NCI-H345 treated with DMSO at 0.1 percent for 48 hours (cell line): ENCODE measurements around the gene PGA5.

Source experiments
- DNase-seq: peaks from one replicate; lab custom pipeline; 2025; ENCODE audit not compliant: unreplicated experiment; lab: John Stamatoyannopoulos, UW

PGA5 gene

DNA sequence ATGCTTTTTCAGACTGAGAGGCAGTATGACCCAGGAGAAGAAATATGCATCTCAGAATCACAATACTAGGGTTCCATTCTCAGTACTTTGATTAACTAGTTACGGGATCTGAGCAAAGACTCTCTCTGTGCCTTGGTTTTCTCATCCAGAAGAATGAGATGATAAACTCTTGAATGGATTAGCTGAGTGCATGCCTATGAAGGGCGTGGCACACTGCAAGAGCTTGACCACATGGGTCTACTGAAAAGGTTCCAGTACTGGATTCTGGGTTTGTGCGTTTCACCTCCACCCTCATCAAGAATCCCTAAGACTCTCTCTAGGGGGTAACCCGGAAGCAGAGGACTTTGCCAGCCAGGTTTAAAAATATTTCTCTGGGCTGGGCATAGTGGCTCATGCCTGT, 25.6 kb downstream of the PGA5 start:
- no peak for DNase-seq

DNA sequence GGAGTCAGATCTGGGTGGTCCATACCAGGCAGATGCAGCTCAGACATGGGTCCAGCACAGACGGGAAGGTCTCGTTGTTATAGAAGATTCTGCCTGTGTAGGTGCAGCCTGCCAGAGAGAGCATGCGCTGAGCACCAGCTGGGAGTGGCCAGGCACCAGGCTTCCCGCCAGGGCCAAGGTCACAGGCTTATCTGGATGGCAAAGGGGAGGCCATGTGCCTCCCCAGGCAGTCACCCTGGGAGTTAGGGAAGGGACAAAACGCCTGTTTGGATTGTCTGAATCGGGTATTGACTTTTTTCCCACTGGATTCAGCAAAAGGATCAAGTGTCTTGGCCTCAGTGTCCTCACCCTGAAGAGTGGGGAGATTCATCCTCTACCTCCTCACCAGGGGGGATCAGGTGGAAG, 26.5 kb downstream of the PGA5 start:
- DNase-seq: no peak

DNA sequence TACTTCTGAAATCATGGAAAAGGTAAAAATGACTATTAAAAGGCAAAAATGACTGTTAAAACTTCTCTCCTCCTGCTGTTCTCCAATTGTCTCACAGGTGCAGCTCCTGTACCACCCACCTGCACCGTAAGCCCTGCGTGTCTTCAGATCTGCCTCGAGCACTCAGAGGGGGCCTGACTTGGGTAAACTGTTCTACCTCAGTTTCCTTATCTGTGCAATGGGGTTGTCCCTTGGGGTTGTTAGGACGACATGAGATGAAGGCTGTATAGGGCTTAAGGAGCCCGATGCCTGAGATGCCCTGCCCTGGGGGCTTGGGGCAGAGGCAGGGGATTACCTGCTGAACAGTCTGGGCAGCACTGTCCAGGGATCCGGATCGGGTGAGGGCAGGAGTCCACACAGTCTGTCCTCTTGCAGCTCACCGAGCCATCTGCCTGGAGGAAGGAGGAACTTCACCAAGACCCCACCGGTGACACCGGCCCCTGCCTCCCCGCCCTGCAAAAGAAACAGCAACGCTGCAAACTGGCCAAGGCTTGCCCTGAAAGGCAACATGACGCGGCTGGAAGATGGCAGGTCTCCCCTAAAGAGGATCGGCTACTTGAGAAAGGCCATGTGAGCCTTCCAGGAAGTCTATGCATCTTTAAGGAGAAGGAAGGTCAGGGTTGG, 27.7 kb downstream of the PGA5 start:
- DNase-seq: no peak

DNA sequence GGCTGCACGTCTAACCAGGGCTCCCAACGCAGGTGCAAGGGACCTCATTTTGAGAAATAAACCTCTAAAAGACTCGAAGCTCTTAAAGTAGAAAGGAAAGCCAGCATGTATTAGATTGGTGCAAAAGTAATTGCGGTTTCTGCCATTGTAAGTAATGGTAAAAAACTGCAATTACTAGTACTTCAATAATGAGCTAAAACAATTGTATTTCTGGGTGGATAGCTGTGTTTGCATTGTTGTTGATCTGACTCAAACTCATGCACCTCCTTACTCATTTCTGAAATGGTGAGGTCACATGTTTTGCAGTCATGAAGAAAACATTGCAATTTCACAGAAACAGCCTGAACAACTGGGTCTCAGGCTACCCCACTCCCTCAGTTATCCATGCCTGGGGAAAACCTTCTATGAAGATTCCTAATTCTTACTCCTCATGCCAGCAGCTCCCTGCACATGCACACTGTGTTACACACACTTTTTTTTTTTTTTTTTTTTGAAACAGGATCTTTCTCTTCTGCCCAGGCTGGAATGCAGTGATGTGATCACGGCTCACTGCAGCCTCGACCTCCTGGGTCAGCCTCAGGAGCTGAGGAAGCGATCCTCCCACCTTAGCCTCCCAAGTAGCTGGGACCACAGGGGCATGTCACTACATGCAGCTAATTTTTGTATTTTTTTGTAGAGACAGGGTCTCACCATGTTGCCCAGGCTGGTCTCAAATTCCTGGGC, 29.5 kb downstream of the PGA5 start:
- DNase-seq: no peak

DNA sequence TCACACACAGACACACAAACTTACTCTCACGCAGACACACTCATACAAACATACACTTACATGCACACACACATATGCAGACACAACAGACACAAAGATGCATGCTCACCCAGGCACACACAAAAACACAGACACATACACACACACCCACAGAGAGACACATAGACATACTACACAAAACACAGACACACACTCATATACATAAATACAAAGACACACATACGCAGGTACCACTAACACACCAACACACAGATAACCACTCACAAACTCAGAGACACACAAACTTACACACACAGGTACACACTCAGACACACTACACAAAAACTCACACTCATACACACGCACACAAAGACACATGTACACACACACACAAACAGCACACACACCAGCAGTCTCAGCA, 31.8 kb downstream of the PGA5 start:
- DNase-seq: no peak

DNA sequence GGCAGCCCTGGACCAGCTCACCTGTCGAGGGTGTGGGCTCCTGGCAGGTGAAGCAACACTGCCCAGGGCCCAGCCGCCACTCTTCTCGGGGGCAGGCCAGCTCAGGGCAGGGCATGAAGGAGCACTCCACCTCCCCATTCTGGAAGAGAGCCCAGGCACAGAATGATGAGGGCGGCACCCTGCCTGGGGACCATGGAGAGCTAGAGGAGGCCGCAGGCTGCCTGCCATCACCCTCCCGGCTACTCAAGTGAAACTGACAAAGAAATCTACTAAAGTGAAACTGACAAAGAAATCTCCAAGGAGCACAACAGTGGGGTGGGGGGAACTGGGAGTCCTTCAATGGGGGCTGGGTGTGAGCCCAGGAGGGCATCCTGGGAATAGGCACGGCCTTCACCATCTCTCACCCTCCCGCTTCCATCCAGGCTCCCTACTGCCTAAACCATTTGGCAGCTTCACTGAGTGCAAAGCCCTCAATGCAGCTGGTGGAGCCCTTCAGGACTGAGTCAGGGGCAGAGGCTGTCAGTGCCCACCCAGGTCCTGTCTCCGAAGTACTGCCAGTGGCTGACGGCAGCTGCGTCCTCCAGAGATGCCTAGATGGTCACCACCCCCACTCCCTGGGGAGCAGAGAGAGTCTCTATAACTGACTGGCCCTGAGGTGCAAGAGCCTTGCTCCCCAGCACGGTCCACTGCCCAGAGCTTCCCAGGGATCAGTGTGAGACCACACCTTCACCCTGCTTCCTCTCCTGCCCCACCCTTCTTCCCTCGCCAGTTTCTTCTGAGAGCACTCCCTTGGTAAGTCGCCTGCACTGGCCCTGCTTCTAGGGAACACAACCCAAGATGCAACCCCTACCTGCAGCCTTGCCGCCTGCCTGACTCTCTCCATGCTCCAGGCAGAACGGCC, 32.5 kb downstream of the PGA5 start:
- DNase-seq: peak; percentile 37

DNA sequence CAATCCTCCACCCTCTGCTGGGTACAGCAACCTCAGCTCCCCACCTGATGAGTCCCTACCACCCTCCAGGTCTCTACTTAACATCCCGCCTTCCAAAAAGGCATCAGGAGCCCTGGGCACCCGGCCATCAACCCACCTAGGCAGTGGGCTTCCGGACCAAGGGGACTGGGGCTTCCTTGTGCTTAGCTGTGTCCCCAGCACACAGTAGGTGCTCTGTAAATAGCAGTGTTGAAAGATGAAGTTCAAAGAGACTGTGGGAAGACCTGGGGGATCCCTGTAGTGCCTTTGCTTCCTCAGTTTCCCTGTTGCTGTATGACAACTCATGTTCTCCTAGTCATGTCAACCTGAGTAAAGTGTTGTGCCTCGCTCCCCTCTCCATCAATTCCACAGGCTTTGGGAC, 33.1 kb downstream of the PGA5 start:
- no peak for DNase-seq

DNA sequence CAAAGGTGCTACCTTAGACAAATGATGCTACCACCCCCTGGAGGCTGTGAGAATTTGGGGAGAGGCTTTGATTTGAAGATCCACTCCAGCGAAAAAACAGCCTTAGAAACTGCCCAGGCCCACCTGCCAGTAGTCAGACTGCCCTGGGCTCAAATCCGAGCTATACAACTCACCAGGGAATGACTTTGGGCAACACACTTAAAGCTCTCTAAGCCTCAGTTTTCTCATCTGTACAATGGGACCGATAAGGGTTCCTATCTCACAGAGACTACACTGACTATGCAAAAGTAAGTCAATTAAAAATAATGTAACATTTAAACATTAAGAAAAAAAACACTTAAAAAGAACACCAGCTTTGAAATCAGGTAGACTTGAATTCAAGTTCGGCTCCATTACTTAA, 34.2 kb downstream of the PGA5 start:
- no peak for DNase-seq

DNA sequence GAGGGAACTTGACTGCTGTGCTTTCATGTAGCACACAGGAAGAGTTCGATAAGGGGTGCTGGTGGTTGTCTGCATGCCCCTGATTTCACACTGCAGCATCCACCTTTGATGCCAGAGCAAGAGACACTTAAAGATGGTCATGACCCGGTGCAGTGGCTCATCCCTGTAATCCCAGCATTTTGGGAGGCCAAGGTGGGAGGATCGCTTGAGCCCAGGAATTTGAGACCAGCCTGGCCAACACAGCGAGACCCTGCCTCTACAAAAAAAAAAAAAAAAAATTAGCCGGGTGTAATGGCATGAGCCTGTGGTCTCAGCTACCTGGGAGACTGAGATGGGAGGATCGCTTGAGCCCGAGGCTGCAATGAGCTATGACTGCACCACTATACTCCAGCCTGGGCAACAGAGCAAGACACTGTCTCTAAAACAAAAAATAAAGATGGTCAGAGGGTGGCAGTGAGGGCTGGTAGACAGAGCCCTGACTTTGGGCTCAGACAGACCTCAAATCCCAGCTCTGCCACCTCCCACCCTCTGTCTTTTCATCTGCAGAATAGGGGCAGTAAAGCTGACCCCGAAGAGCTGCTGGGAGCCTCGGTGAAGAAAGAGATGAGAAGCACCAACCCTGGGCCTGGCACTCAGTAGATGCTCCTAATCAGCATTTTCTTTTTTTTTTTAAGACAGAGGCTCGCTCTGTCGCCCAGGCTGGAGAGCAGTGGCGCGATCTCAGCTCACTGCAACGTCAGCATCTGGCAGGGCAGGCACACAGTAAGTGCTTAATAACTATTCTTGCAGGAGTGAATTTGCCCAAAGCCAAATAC, 36.4 kb downstream of the PGA5 start:
- DNase-seq: no peak

DNA sequence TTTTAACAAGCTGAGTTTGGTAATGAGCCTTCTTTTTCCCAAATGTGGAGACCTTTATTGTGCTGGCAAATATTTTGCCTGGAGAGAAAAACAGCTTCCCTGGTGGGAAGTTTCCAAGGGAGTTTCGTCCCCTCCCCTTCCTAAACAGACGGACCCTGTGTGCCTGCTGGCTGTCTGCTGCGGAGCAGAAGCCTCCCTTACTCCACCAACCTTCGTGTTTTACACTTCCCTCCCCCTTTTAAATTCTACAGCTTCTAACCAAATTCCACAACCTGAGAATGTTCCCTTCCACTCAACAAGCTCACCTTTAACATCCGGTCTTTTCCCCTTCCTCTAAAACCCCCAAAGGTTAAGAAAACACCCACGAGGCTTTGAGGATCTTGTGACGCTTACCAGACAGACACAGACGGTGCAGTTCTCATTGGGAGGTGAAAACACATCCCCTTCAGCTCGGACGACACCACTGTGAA, 37.1 kb downstream of the PGA5 start:
- DNase-seq: no peak

DNA sequence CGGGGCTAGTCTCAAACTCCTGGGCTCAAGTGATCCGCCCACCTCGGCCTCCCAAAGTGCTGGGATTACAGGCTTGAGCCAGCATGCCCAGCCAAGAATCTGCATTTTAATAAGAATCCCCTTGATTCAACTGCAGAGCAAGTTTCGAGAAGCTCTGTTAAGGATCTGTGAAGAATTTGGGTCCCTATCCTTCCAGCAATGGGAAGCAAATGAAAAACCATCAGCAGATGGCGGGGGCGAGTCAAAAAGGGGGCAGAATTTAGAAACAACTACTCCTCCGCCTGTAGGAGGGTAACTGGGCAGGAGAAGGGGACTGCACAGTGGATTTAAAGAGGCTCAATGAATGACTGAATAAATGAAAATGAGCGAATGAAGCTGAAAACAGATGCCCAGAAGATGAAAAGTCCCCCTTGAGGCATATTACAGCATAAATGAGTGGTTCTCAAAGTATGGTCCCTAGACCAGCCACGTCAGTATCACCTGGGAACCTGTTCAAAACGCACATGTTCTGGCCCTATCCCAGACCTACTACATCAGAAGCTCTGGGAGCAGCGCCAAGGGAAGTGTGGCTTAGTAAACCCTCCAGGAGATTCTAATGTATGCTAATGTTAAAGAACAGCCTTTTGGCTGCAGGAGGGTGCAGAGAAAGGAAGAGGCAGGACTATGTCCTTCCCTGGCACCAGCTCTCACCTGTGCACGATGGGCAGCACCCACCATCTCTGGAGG, 39.1 kb downstream of the PGA5 start:
- DNase-seq: no peak

DNA sequence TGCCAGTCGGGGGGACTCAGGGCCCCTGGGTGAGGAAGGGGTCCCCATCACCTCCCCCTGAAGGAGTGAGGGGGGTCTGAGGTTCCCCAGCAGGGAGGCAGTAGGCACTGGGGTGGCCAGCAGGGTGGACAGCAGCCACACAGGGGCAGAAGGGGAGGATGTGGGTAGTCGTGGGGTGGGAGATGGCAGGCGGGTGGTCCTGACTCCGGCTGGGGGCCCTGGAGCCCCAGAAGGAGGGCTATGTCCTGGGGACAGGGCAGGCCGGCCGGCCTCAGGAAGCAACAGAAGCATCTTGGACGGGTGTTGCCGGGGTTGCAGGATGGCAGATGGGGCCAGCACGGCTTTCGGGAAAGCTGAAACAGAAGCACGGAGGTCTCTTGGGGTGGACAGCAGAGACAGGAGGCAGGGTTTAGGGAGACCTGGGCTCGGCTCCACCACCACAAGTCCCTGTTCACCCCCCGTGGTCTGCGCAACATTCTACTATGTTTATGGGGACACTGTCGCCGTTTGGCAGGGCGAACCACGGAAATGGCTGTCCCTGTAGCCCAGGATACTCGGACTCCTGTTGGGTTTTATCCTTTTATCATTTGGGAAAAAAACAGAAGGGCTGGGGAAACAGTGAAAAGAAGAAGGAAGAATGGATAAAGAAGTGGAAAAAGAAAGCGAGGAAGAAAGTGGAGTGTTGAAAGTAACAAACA, 40.1 kb downstream of the PGA5 start:
- DNase-seq: no peak

DNA sequence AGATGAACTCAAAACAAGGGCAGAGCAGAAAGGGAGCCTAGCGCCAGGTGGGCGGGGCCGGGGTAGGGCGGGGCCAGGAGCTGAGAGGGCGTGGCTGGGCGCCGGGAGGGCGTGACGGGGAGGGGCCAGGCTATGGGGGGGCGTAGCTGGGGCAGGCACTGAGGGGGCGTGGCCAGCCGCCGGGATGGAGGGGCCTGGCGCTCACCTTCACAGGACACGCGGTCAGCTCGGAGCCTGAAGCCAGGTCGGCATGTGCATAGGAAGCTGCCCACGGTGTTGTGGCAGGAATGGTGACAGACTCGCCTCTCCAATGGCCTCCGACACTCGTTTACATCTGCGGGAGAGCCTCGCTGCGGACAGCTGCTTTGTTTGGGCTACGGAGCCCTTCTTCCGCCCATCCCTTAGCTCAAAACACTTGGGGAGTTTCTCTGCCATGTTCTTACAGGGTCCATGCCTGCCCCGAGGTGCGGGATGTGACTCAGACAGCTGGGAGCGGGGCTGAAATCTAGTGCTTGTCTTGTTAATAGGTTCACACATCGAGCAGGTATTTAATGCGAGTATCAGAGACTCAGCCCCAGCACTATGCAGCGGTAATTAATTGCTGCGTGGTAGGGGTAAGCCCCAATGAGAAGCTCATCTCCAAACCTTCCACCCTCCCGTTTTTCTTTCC, 40.7 kb downstream of the PGA5 start:
- DNase-seq: no peak

DNA sequence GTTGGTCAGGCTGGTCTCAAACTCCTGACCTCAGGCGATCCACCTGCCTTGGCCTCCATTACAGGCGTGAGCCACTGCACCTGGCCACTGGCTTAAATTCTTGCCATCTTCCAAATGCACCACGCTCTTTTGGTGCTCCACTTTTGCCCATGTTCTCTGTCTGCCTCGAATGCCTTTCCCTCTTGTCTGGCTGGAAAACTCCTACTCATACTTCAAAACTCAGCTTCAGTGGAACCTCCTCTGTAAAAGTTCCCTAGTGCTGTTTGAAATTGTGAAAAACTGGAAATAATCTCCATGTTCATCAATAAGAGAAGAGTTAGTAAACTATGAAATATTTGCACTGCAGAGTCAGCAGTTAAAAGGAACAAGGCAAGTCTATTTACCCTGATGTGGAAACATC, 42.6 kb downstream of the PGA5 start:
- DNase-seq: no peak

DNA sequence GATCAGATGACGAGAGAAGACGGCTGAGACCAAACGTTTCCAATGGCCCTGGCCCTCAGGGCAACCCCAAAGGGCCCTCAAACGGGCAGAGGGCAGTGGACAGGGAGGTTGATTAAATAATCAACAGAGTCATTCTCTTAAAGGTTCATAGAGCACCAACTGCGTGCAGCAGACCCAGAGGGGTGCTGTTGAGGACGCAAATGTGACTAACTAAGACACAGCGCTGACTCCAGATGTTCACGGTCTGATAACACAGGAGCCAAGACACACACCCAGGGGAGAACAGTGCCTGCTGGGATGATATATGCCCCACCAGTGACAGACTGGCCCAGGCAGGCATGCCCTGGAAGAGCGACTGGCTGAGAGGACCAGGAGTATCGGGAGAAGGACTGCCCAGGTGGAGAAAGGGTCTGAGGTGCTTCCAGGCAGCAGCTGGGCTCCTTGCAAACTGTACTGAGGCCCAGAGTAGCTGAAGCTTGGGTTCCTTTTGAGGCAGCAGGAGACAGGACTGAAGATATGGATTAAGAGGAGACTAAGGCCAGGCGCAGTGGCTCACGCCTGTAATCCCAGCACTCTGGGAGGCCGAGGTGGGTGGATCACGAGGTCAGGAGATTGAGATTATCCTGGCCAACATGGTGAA, 46.5 kb downstream of the PGA5 start:
- no peak for DNase-seq

DNA sequence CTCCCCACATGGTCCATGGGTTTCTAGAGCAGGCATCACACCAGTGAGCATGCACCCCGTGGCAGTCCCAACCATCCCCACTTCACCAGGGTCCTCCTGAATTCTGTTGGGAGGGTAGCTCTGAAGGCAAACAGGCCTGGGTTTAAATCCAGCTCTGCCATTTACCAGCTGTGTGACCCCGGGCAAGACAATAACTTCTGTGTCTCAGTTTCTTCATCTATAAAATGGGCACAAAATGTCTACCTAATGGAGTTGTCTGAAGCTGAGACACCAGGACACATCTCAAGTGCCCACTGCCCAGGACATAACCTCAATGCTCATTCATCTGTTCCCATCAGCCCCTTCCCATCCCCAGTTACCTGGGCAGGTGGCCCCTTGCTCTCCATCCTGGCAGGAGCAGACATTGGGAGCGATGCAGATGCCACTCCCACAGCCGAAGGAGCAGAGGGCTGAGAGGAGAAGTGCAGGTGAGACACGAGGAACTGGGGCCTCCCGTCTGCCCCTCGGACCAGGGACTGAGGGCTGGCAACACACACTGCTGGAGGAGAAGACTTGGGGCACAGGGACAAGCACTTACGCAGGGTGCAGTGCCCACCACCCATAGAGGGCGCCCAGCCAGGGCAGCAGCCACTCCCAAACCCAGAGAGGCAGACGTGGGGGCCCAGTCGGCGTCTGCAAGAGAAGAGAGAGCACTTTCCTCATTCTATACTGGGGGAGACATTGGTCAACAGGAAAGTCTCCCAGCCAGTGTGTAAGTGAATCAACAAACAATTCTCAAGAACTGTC, 50.1 kb downstream of the PGA5 start:
- no peak for DNase-seq

DNA sequence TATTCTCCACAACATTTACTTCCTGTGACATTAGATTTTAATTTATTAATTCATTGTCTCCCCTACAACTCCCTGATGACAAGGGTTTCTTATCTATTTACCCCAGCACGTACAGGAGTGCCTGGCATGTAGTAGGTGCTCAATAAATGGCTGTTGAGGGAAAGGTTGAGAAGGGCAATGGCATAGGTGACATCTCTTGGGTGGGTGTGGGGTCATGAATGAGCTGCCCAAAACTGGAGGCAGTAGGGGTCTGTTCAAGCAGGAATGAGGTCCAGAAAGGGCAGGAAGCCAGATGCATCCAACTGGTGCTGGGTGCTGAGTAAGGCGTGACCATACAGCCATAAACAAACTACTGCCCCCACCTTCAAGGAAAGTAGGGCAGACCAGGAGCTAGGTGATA, 51.4 kb downstream of the PGA5 start:
- no peak for DNase-seq
